Measurements from ENCODE around the gene GNAQ.

Gene GNAQ

GRCh38 chr9:78011049-78011448 is 20.6 kb downstream of the GNAQ start:
- peaks cover 99% of the 10 kb centered on the region for H3K79me2 ChIP-seq (ENCODE audit: insufficient read depth, low read length)
- H3K9me3 ChIP-seq (ENCODE audit: insufficient read depth, low read length, severe bottlenecking), result no peaks in the 10 kb centered on the region
- ATAC-seq (ENCODE audit: insufficient read depth, low read depth), result no peak; the same call in 2 of the 3 replicates
- no peak overlapping the region for H3K9ac ChIP-seq (ENCODE audit: low read depth, low read length)
- no peak overlapping the region for H3K4me3 ChIP-seq (ENCODE audit: low read depth in 1 of 2, low read length in 2 of 2)
- peaks cover 60% of the 10 kb centered on the region for H4K20me1 ChIP-seq (ENCODE audit: insufficient read depth, low read length)
- H3K27ac ChIP-seq (ENCODE audit: low read length), result peak overlapping the region; percentile 59
- peaks cover 35% of the 10 kb centered on the region for H3K4me1 ChIP-seq (ENCODE audit: insufficient read depth, low read length)
- no peak overlapping the region for H2AFZ ChIP-seq (ENCODE audit: low read depth, low read length)
- H3K4me2 ChIP-seq (ENCODE audit: insufficient read depth, low read length), result peak overlapping the region; percentile 41
- 0 out of 2 replicates have a peak, but pooled peaks cover 7% of the 10 kb centered on the region for H3K36me3 ChIP-seq (ENCODE audit: insufficient read depth, low read length)
- DNase-seq, result no peak
- TF ChIP-seq EZH2 (IDR thresholded peaks at IDR 0.05; ENCODE audit: borderline replicate concordance, low read depth, low read length, severe bottlenecking), result no peak
- TF ChIP-seq, protein P1, sequence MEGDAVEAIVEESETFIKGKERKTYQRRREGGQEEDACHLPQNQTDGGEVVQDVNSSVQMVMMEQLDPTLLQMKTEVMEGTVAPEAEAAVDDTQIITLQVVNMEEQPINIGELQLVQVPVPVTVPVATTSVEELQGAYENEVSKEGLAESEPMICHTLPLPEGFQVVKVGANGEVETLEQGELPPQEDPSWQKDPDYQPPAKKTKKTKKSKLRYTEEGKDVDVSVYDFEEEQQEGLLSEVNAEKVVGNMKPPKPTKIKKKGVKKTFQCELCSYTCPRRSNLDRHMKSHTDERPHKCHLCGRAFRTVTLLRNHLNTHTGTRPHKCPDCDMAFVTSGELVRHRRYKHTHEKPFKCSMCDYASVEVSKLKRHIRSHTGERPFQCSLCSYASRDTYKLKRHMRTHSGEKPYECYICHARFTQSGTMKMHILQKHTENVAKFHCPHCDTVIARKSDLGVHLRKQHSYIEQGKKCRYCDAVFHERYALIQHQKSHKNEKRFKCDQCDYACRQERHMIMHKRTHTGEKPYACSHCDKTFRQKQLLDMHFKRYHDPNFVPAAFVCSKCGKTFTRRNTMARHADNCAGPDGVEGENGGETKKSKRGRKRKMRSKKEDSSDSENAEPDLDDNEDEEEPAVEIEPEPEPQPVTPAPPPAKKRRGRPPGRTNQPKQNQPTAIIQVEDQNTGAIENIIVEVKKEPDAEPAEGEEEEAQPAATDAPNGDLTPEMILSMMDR (IDR thresholded peaks at IDR 0.05; ENCODE audit: borderline replicate concordance, extremely low read depth, low read length, poor library complexity, severe bottlenecking), result no peak
- no peaks in the 10 kb centered on the region for H3K27me3 ChIP-seq (ENCODE audit: insufficient read depth, low read length, poor library complexity)

DNA sequence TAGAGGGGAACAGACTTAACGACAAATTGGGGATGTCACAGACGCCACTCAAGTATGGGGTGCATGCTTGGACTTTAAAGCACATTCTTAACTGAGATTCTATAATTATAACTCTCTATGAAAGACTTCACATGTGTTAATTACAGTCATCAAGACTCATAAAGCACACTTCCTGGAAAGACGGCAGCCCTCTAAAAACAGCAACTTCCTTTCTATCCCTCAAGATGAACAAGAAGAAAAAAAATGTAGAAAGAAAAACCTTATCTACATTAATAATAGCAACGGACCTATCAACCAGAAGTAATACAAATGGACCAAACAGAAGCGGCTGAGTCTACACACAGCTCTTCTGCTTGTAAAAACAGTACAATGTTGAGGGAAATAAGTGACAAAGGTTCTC is 21.2 kb downstream of the GNAQ start:
- Histone ChIP-seq H3K4me1 (ENCODE audit: insufficient read depth, low read length) (peaks cover 35% of the 10 kb centered on the region), H3K79me2 (ENCODE audit: insufficient read depth, low read length) (peaks cover 99% of the 10 kb centered on the region), H3K27ac (ENCODE audit: low read length) (peak overlapping the region; percentile 59), H3K36me3 (ENCODE audit: insufficient read depth, low read length) (peaks cover 12% of the 10 kb centered on the region; the same call in 1 of the 2 replicates), H2AFZ (ENCODE audit: low read depth, low read length) (no peak overlapping the region), H4K20me1 (ENCODE audit: insufficient read depth, low read length) (peaks cover 66% of the 10 kb centered on the region), H3K9me3 (ENCODE audit: insufficient read depth, low read length, severe bottlenecking) (no peaks in the 10 kb centered on the region), H3K27me3 (ENCODE audit: insufficient read depth, low read length, poor library complexity) (no peaks in the 10 kb centered on the region), H3K4me2 (ENCODE audit: insufficient read depth, low read length) (peak overlapping the region; percentile 41), H3K9ac (ENCODE audit: low read depth, low read length) (no peak overlapping the region), H3K4me3 (ENCODE audit: low read depth in 1 of 2, low read length in 2 of 2) (no peak overlapping the region)
- TF ChIP-seq, protein P1 (IDR thresholded peaks at IDR 0.05; ENCODE audit: borderline replicate concordance, extremely low read depth, low read length, poor library complexity, severe bottlenecking), result no peak
- TF ChIP-seq EZH2 (IDR thresholded peaks at IDR 0.05; ENCODE audit: borderline replicate concordance, low read depth, low read length, severe bottlenecking), result no peak
- DNase-seq (no peak), ATAC-seq (ENCODE audit: insufficient read depth, low read depth) (peak; percentile 54; the same call in 2 of the 3 replicates)

DNA sequence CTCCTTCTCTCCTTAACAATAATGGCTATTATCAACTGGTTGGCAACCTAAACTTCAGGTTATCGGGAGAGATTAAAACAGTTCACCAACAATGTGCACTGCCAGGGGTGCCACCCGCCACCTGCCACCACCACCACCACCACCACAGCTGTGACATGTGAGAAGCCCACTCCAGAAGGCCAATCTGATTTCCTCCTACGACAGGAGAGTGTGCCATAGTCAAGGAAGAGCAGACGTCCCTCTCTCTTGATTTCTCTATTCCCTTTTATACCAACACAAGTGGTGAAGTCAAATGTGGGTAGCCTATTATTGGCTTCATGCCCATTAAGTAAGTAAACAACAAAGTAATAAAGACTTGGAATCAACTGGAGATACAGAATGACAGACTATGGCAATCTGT is 22.4 kb downstream of the GNAQ start:
- H3K9ac ChIP-seq (ENCODE audit: low read depth, low read length), result no peak overlapping the region
- H3K4me3 ChIP-seq (ENCODE audit: low read depth in 1 of 2, low read length in 2 of 2), result no peak overlapping the region
- TF ChIP-seq, protein P1 (IDR thresholded peaks at IDR 0.05; ENCODE audit: borderline replicate concordance, extremely low read depth, low read length, poor library complexity, severe bottlenecking), result no peak
- no peak for TF ChIP-seq EZH2 (IDR thresholded peaks at IDR 0.05; ENCODE audit: borderline replicate concordance, low read depth, low read length, severe bottlenecking)
- H3K9me3 ChIP-seq (ENCODE audit: insufficient read depth, low read length, severe bottlenecking), result no peaks in the 10 kb centered on the region
- DNase-seq, result peak; percentile 32
- H4K20me1 ChIP-seq (ENCODE audit: insufficient read depth, low read length), result peaks cover 64% of the 10 kb centered on the region
- H3K36me3 ChIP-seq (ENCODE audit: insufficient read depth, low read length), result peaks cover 8% of the 10 kb centered on the region; the same call in 1 of the 2 replicates
- ATAC-seq (ENCODE audit: insufficient read depth, low read depth), result peak; percentile 67; the same call in 2 of the 3 replicates
- peak overlapping the region; percentile 31; the same call in 1 of the 2 replicates for H3K27ac ChIP-seq (ENCODE audit: low read length)
- no peak overlapping the region for H2AFZ ChIP-seq (ENCODE audit: low read depth, low read length)
- peaks cover 39% of the 10 kb centered on the region for H3K4me1 ChIP-seq (ENCODE audit: insufficient read depth, low read length)
- H3K27me3 ChIP-seq (ENCODE audit: insufficient read depth, low read length, poor library complexity), result no peaks in the 10 kb centered on the region
- peaks cover 99% of the 10 kb centered on the region for H3K79me2 ChIP-seq (ENCODE audit: insufficient read depth, low read length)
- no peak overlapping the region for H3K4me2 ChIP-seq (ENCODE audit: insufficient read depth, low read length)

Measured in DND-41 (cell line).